ENCODE results near the gene ULBP2. TPM values are rescaled to one million over a fixed set of nuclear protein-coding genes. Genes with fewer than 3 reads are reported as not detected.
A peak's percentile ranks its signal among the peaks of the same experiment; 100 is the strongest.
"Not testable (repeated sequence)": the region's sequence is repeated elsewhere in the genome, so short reads cannot be mapped to it uniquely, and the experiment has no call there.

Gene ULBP2
- total RNA-seq, 4 donors from 2014 or later = 0.21 to 0.34 TPM; not detected in 2

- H3K27ac ChIP-seq = no peak overlapping the region
- peaks cover 0 to 11% of the 10 kb centered on the region in 2 donors for H3K4me1 ChIP-seq
- intact Hi-C loops (cut with DNase I; ENCODE audit: low total_unique reads) = loop anchor here (10.0 kb wide), 1 partner anchor 79 kb away; no protein-coding TSS in a partner anchor
- TF ChIP-seq POLR2A (IDR thresholded peaks at IDR 0.05) = no peak
- no peak for TF ChIP-seq CTCF (IDR thresholded peaks at IDR 0.05)
- peaks cover 19 to 55% of the 10 kb centered on the region in 2 donors for H3K27me3 ChIP-seq
- no peak for DNase-seq
- H3K36me3 ChIP-seq = no peaks in the 10 kb centered on the region
- H3K9me3 ChIP-seq = no peaks in the 10 kb centered on the region
- H3K4me3 ChIP-seq = no peak overlapping the region
These were observed 6.1 kb upstream of the ULBP2 start for GRCh38 chr6:149935668-149936067.

- intact Hi-C loops (cut with DNase I; ENCODE audit: low total_unique reads) = loop anchor here (10.0 kb wide), 1 partner anchor 78 kb away; no protein-coding TSS in a partner anchor
- H3K4me3 ChIP-seq = no peak overlapping the region
- H3K4me1 ChIP-seq = peaks cover 0 to 11% of the 10 kb centered on the region in 2 donors
- peaks cover 25 to 64% of the 10 kb centered on the region in 2 donors for H3K27me3 ChIP-seq
- H3K36me3 ChIP-seq = no peaks in the 10 kb centered on the region
- no peak for DNase-seq
- no peak overlapping the region for H3K27ac ChIP-seq
- no peaks in the 10 kb centered on the region for H3K9me3 ChIP-seq
- TF ChIP-seq POLR2A (IDR thresholded peaks at IDR 0.05) (no peak), CTCF (IDR thresholded peaks at IDR 0.05) (no peak)
These were observed 5.1 kb upstream of the ULBP2 start for GRCh38 chr6:149936743-149937142.

GRCh38 chr6:149938013-149938570, 3.7 kb upstream of the ULBP2 start:
- H3K4me3 ChIP-seq = peak overlapping the region in 1 of 2 donors; percentile 30
- H3K27me3 ChIP-seq = peaks cover 25 to 69% of the 10 kb centered on the region in 2 donors
- not testable (repeated sequence) for DNase-seq, H3K9me3 ChIP-seq, H3K27ac ChIP-seq, H3K36me3 ChIP-seq
- intact Hi-C loops (cut with DNase I; ENCODE audit: low total_unique reads) = loop anchor here (10.0 kb wide), 1 partner anchor 77 kb away; no protein-coding TSS in a partner anchor
- H3K4me1 ChIP-seq = peaks cover 0 to 11% of the 10 kb centered on the region in 2 donors

GRCh38 chr6:149938571-149939355, 3.1 kb upstream of the ULBP2 start:
- H3K9me3 ChIP-seq = no peaks in the 10 kb centered on the region
- H3K27me3 ChIP-seq = peaks cover 25 to 65% of the 10 kb centered on the region in 2 donors
- intact Hi-C loops (cut with DNase I; ENCODE audit: low total_unique reads) = loop anchor here (10.0 kb wide), 1 partner anchor 76 kb away; no protein-coding TSS in a partner anchor
- no peaks in the 10 kb centered on the region for H3K36me3 ChIP-seq
- H3K27ac ChIP-seq = no peak overlapping the region
- TF ChIP-seq POLR2A (IDR thresholded peaks at IDR 0.05) (no peak), CTCF (IDR thresholded peaks at IDR 0.05) (no peak)
- peak overlapping the region; percentile 4 to 30 for H3K4me3 ChIP-seq
- peaks cover 0 to 11% of the 10 kb centered on the region in 2 donors for H3K4me1 ChIP-seq
- DNase-seq = no peak

- Histone ChIP-seq H3K9me3 (no peaks in the 10 kb centered on the region), H3K4me1 (peaks cover 0 to 11% of the 10 kb centered on the region in 2 donors), H3K4me3 (no peak overlapping the region), H3K27me3 (peaks cover 25 to 62% of the 10 kb centered on the region in 2 donors), H3K27ac (no peak overlapping the region), H3K36me3 (no peaks in the 10 kb centered on the region)
- intact Hi-C loops (cut with DNase I; ENCODE audit: low total_unique reads) = loop anchor here (10.0 kb wide), 1 partner anchor 75 kb away; no protein-coding TSS in a partner anchor
- no peak for DNase-seq
- TF ChIP-seq CTCF (IDR thresholded peaks at IDR 0.05) (no peak), POLR2A (IDR thresholded peaks at IDR 0.05) (no peak)
These were observed 2.5 kb upstream of the ULBP2 start for GRCh38 chr6:149939356-149939648.
